Heart right ventricle (tissue), 16 donors: ENCODE data around the gene CUTA. TPM values are rescaled to one million over a fixed set of nuclear protein-coding genes. Genes with fewer than 3 reads are reported as not detected.

Experiments used
- ATAC-seq, 8 donors: fragments of 200-7000 bp; cut with Tn5 transposase; one replicate each; pipeline ENCODE4 v1.9.1; 2020; ENCODE audit warnings: mild to moderate bottlenecking in 8 of 8, moderate library complexity in 8 of 8, moderate number of reproducible peaks in 1 of 8
- DNase-seq, 2 donors: peaks; one replicate each; pipeline ENCODE4 v3.0.0-alpha.2; 2020
- H3K27ac ChIP-seq, 10 donors: fragments of 200-600 bp; sonication (generic) in 2 of 10; one replicate each; pipeline versions ENCODE4 v1.5.0 to v1.8.0; 2020 to 2022; ENCODE audit warnings: mild to moderate bottlenecking in 3 of 10
- H3K27me3 ChIP-seq, 7 donors: fragments of 200-600 bp; one replicate each; pipeline ENCODE4 v1.8.0; 2021 to 2022; ENCODE audit warnings: mild to moderate bottlenecking in 2 of 7
- H3K36me3 ChIP-seq, 9 donors: fragments of 200-600 bp; sonication (generic) in 1 of 9; one replicate each; pipeline versions ENCODE4 v1.5.0 to v1.8.0; 2020 to 2022; ENCODE audit warnings: mild to moderate bottlenecking in 2 of 9
- H3K4me1 ChIP-seq, 9 donors: fragments of 200-600 bp; sonication (generic) in 1 of 9; one replicate each; pipeline versions ENCODE4 v1.5.0 to v1.8.0; 2020 to 2022; ENCODE audit warnings: mild to moderate bottlenecking in 4 of 9
- H3K4me3 ChIP-seq, 10 donors: fragments of 200-600 bp; sonication (generic) in 2 of 10; one replicate each; pipeline versions ENCODE4 v1.5.0 to v1.8.0; 2020 to 2022; ENCODE audit warnings: mild to moderate bottlenecking in 7 of 10, moderate library complexity in 2 of 10
- H3K9me3 ChIP-seq, 11 donors: fragments of 200-600 bp in 10 of 11; sonication (generic) in 2 of 11; one replicate each; pipeline versions ENCODE4 v1.5.0 to v1.8.0; 2013 to 2022; ENCODE audit warnings: mild to moderate bottlenecking in 2 of 11, control low read depth in 1 of 11, moderate library complexity in 1 of 11
- WGBS, 2 donors: extraction: QIAGEN DNeasy Blood & Tissue Kit; methylation state at CpG; one replicate each; pipeline ENCODE4 v1.1.7; 2013; ENCODE audit warnings: inconsistent platforms in 1 of 2; 5-methylcytosine and 5-hydroxymethylcytosine counted together
- intact Hi-C, 10 donors: fragments of 100-400 bp; cut with DNase I; formaldehyde crosslinking; loops; one replicate each; pipeline versions ENCODE4 v1.11.1 to v1.14.2; 2022
- polyA plus RNA-seq, 2 donors: library from polyadenylated mRNA; stranded (reverse); fragments of 200-250 nt; gene quantifications; one replicate each; pipeline ENCODE4 v1.2.3, GENCODE V29; 2013
- total RNA-seq, 10 donors: library from RNA; stranded (reverse); fragmentation: NEBNext Ultra II Directional in 3 of 10; extraction: Animal tissue kit (Norgen Biotek cat#: 25700) in 3 of 10; gene quantifications; one replicate each; pipeline versions ENCODE4 v1.2.1 to v1.2.4, GENCODE V29; 2021 to 2023
- TF ChIP-seq, protein P1 (sequence below), 9 donors: fragments of 200-600 bp; sonication (generic) in 2 of 9; IDR thresholded peaks; one replicate each; pipeline versions ENCODE4 v1.5.0 to v1.8.0; 2021 to 2022; ENCODE audit warnings: antibody characterized with exemption in 9 of 9, mild to moderate bottlenecking in 5 of 9, moderate library complexity in 1 of 9
- donor health status: Arrhythmogenic right ventricular cardiomyopathy.
- donor health status: ischemic (EF 13 %, LVEDD 7.1; RV severe dilation, severe dysfunction).
- donor health status: healthy with polysubstance abuse.
- donor health status: DM: no; HTN: yes; CAD: no.
- donor health status: DM: no; HTN: no; CAD: no.
- donor health status: ischemic (EF 25% LVEDD 6.9; RV normal size, moderate dysfunction).
- donor health status: ischemic (EF 25% LVEDD 5.7; RV mildly dilated, moderate dysfunction).
- donor health status: healthy.
- donor health status: DM: yes; HTN: yes; CAD: no.
- donor health status: Ischemic cardiomyopathy.
- donor health status: ischemic (EF 35%, LVEDD 5.7; RV mildly dilated, moderate dysfunction).
- donor health status: nonischemic (EF 11% LVEDD 7.7; RV severe dilation, severe dysfunction).
- donor health status: DM: yes; HTN: yes; CAD: no.
- donor health status: PGD.
- donor health status: ischemic (EF 29% LVEDD 5.4; RV normal size, mild dysfunction).
- donor health status: nonischemic (EF 23%, LVEDD 6.1; RV moderate dilation, normal function).

CUTA gene
- total and polyA plus RNA-seq, 12 donors, result 94.7 to 161 (median 114) TPM

DNA sequence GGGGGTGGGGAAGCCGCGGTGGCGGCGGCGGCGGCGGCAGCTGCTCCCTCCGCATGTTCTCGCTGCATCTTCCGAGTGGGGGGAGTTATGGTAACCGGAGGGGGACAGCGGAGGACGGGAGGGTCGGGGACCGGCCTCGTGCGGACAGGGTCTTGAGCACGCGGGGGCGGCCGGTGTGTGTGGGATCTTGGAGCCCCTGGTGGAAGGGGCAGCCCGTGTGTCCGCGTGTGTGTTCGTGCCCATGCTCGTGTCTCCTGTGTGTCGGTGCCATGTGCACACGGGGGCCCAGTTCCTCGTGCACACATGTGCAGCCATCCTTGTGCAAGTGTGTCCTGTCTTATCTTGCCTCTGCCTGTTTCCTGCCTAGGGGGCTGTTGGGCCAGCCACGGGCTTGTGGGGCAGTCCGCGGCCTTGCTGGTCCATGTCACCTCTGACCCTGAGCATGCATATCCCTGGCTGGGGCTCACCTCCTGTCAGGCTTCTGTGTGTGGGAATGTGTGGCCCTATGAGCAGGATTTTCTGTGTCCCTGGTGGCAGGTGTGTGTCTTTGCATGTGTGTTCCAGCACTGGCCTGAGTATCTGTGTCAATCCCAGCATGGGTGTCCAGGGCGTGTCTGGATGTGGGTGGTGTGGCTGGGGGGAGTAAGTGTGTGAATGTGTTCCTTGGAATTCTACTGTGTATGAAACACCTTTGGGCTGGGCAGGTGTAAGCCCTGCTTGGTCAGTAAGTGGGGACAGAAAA, 10.5 kb upstream of the CUTA start:
- no peaks in the 10 kb centered on the region for H3K36me3 ChIP-seq
- TF ChIP-seq, protein P1, sequence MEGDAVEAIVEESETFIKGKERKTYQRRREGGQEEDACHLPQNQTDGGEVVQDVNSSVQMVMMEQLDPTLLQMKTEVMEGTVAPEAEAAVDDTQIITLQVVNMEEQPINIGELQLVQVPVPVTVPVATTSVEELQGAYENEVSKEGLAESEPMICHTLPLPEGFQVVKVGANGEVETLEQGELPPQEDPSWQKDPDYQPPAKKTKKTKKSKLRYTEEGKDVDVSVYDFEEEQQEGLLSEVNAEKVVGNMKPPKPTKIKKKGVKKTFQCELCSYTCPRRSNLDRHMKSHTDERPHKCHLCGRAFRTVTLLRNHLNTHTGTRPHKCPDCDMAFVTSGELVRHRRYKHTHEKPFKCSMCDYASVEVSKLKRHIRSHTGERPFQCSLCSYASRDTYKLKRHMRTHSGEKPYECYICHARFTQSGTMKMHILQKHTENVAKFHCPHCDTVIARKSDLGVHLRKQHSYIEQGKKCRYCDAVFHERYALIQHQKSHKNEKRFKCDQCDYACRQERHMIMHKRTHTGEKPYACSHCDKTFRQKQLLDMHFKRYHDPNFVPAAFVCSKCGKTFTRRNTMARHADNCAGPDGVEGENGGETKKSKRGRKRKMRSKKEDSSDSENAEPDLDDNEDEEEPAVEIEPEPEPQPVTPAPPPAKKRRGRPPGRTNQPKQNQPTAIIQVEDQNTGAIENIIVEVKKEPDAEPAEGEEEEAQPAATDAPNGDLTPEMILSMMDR (IDR thresholded peaks at IDR 0.05), result peak in 4 of 9 donors; percentile 10 to 21 (median 16)
- DNase-seq, result no peak
- ATAC-seq, result no peak
- H3K27me3 ChIP-seq, result no peaks in the 10 kb centered on the region
- H3K4me1 ChIP-seq, result peaks cover 18 to 77% (median 64%) of the 10 kb centered on the region in 9 donors
- peak overlapping the region in 9 of 10 donors; percentile 22 to 74 (median 68) for H3K4me3 ChIP-seq
- peak overlapping the region in 9 of 10 donors; percentile 44 to 95 (median 71) for H3K27ac ChIP-seq
- no peaks in the 10 kb centered on the region for H3K9me3 ChIP-seq
- 8 to 10% methylated on average over 31 to 32 of the region's 33 CpGs for WGBS, 2 donors
- intact Hi-C loops, result loop anchor here in 3 of 10 donors (5.0 to 10.0 kb wide), 3 partner anchors 36 to 149 kb away; partner anchors contain the start of gene KIFC1 (in 1 of the 3)

DNA sequence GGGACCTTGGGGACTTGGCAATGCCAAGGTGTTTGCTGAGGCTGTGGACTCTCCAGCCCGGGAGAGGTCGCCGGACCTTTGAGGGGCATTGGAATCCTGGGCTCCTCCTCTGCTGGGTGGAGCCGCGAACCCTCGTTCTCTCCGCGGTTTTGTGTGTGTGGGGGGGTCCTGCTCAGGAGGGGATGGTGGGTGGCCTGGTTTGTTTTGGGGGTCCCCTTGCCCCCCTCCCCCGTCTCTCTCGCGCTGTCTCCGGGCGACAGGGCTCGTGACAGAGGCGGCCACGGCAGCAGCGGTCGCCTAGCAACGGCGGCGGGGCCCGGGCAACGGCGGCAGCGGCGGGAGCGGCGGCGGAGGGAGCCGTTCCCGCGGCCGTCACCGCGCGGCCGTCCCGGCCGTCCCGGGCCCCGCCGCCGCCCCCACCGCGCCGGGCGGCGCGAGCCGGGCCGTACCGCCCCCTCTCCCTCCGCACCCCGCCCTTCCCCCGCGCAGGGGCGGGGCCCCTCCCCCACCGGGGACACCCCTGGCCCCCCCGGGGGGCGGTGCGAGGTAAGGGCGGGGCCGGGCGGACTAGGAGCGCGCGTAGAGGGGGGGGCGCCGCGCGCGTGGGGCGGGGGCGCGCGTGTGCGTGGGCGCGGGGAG, 9.8 kb upstream of the CUTA start:
- WGBS, 2 donors, result 0% methylated on average over 22 to 79 of the region's 79 CpGs
- intact Hi-C loops, result loop anchor here in 4 of 10 donors (2.0 to 10.0 kb wide), 4 partner anchors 35 to 150 kb away; partner anchors contain the start of gene KIFC1 (in 3 of the 4)
- Histone ChIP-seq H3K4me3 (peak overlapping the region in 9 of 10 donors; percentile 50 to 74 (median 68)), H3K9me3 (no peaks in the 10 kb centered on the region), H3K4me1 (peaks cover 18 to 72% (median 59%) of the 10 kb centered on the region in 9 donors), H3K36me3 (no peaks in the 10 kb centered on the region), H3K27ac (peak overlapping the region in 9 of 10 donors; percentile 67 to 97 (median 92)), H3K27me3 (no peaks in the 10 kb centered on the region)
- TF ChIP-seq, protein P1 (IDR thresholded peaks at IDR 0.05), result peak in 2 of 9 donors; percentile 23 to 24
- peak in 4 of 8 donors; percentile 0 to 7 (median 2) for ATAC-seq
- DNase-seq, result peak; percentile 51 to 62

DNA sequence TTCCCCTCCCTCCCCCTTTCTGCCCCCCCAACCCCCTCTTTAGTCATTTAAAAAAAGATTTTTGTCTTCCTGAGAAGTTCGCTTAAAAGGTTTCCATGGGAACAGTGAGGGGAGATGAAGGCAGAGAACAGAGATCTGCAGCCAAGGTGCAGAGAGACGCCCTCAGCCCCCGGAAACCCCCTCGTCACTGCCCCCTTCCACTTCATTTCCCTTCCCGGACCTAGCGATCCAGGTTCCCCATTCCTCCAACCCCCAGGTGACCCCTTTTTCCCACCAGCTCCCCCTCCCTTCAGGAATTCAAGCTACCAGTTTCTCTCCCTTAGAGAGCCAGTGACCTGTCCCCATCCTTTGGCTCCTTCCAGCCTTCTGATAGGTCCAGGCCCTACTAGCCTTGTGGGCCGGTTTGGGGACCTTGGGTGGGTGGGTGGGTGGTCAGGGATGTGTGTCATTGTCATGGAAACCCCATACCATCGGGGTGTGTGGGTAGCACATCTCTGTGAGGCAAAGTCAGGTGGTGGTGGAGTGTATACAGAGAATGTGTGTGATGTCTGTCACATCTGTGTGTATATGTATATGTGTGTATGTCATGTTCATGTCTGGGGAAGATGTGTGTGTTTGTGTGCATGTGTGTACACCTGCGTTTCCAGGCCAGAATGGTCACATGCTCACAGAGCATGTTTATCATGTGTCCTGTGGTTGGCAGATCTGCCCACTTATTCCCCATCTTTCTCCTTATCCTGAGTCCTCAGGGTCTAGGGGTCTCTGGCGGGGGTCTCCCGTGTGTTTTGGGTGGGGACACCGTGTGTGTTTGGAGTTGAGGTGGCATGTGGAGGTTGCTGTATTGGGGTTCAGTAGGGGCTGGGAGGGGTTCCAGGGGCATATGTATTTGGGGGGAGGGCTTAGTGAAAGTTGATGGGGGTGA, 8.9 kb upstream of the CUTA start:
- no peaks in the 10 kb centered on the region for H3K36me3 ChIP-seq
- H3K4me3 ChIP-seq, result peak overlapping the region; percentile 50 to 74 (median 66)
- intact Hi-C loops, result loop anchor here in 5 of 10 donors (1.0 to 10.0 kb wide), 5 partner anchors 35 to 150 kb away; partner anchors contain the start of gene KIFC1 (in 4 of the 5)
- WGBS, 2 donors, result 11 to 12% methylated on average over 12 of the region's 12 CpGs
- no peaks in the 10 kb centered on the region for H3K9me3 ChIP-seq
- DNase-seq (no peak), ATAC-seq (no peak)
- peak overlapping the region; percentile 85 to 97 (median 92) for H3K27ac ChIP-seq
- H3K27me3 ChIP-seq, result no peaks in the 10 kb centered on the region
- TF ChIP-seq, protein P1 (IDR thresholded peaks at IDR 0.05), result no peak
- H3K4me1 ChIP-seq, result peaks cover 18 to 66% (median 55%) of the 10 kb centered on the region in 9 donors
